A549 (cell line): ENCODE results near the gene JUP. TPM values are rescaled to one million over a fixed set of nuclear protein-coding genes. Genes with fewer than 3 reads are reported as not detected.

ENCODE experiments used
- ATAC-seq, 2 experiments: fragments of 200-7000 bp in 1 of 2; fragments of >200 bp in 1 of 2; cut with Nextera tagmentation in 1 of 2; cut with Tn5 transposase in 1 of 2; 3 replicates each; pipeline versions ENCODE4 v1.8.0 to v1.9.1; 2018 to 2020; ENCODE audit warnings: mild to moderate bottlenecking in 1 of 2, moderate library complexity in 1 of 2
- CTCF ChIA-PET: fragments of 300-600 bp; sonication (Branson Sonifier 250); formaldehyde crosslinking; extraction: SDS; loops from one replicate; lab custom pipeline; 2021; ENCODE audit warnings: antibody characterized with exemption, inconsistent platforms; lab: Yijun Ruan, JAX
- POLR2A ChIA-PET: fragments of 350-600 bp; formaldehyde crosslinking; extraction: SDS; loops from one replicate; lab custom pipeline; 2021; ENCODE audit warnings: antibody characterized with exemption, inconsistent platforms; lab: Yijun Ruan, JAX
- DNase-seq, 2 experiments: peaks; one replicate each; pipeline versions ENCODE4 v3.0.0 to v3.0.0-alpha.2; 2011 to 2016; ENCODE audit warnings: low read depth in 1 of 2, low spot score in 1 of 2
- FAIRE-seq: peaks from 2 replicates; lab custom pipeline; 2011; peaks lifted over from hg19 to GRCh38; lab: Jason Lieb, UNC
- H3K27ac ChIP-seq, 2 experiments: fragments of >200 bp; sonication (Bioruptor Twin); formaldehyde crosslinking; 3 replicates each; pipeline ENCODE4 v1.5.1; 2016 to 2017
- H3K4me1 ChIP-seq: fragments of >200 bp; sonication (Bioruptor Twin); formaldehyde crosslinking; 3 replicates; pipeline ENCODE4 v1.6.1; 2016
- H3K4me2 ChIP-seq: fragments of >200 bp; sonication (Bioruptor Twin); formaldehyde crosslinking; 3 replicates; pipeline ENCODE4 v1.6.1; 2016
- H3K4me3 ChIP-seq: fragments of >200 bp; sonication (Bioruptor Twin); formaldehyde crosslinking; 3 replicates; pipeline ENCODE4 v1.5.1; 2016
- H3K9me3 ChIP-seq: fragments of >200 bp; sonication (Bioruptor Twin); formaldehyde crosslinking; 3 replicates; pipeline ENCODE4 v1.6.1; 2016
- CBX2 ChIP-seq: fragments of 200-600 bp; sonication (generic); IDR thresholded peaks from 2 replicates; pipeline ENCODE4 v1.6.1; 2016; ENCODE audit warnings: low read depth, mild to moderate bottlenecking, borderline replicate concordance
- CBX8 ChIP-seq: fragments of 200-600 bp; sonication (generic); IDR thresholded peaks from 2 replicates; pipeline ENCODE4 v1.6.1; 2016
- CEBPB ChIP-seq, 2 experiments: fragments of >200 bp in 1 of 2; sonication (Bioruptor Twin) in 1 of 2; formaldehyde crosslinking in 1 of 2; IDR thresholded peaks; 2 replicates each; pipeline ENCODE4 v1.6.1; 2012 to 2016
- CHD2 ChIP-seq: fragments of 150-350 bp; IDR thresholded peaks from 2 replicates; pipeline ENCODE4 v1.6.1; 2014; ENCODE audit warnings: low read length; ENCODE audit not compliant: partially characterized antibody
- EHF ChIP-seq: fragments of 250-450 bp; sonication (Bioruptor Pico); IDR thresholded peaks from 2 replicates; pipeline ENCODE4 v1.5.0; 2020; ENCODE audit warnings: mild to moderate bottlenecking
- EHMT2 ChIP-seq: fragments of 200-600 bp; sonication (generic); IDR thresholded peaks from 2 replicates; pipeline ENCODE4 v1.6.1; 2016; ENCODE audit warnings: antibody characterized with exemption, low read depth, mild to moderate bottlenecking, moderate library complexity
- FOSL2 ChIP-seq, 2 experiments: fragments of 450-650 bp in 1 of 2; fragments of >200 bp in 1 of 2; sonication (Bioruptor Twin) in 1 of 2; formaldehyde crosslinking; IDR thresholded peaks; 2 replicates each; pipeline versions ENCODE4 v1.5.0 to v1.6.1; 2016 to 2020; ENCODE audit warnings: mild to moderate bottlenecking in 1 of 2, moderate library complexity in 1 of 2
- FOXS1 ChIP-seq: fragments of 250-450 bp; sonication (Bioruptor Pico); IDR thresholded peaks from 2 replicates; pipeline ENCODE4 v1.5.0; 2020; ENCODE audit warnings: mild to moderate bottlenecking, moderate library complexity
- HEYL ChIP-seq: fragments of 250-450 bp; sonication (Bioruptor Pico); IDR thresholded peaks from 2 replicates; pipeline ENCODE4 v1.8.0; 2021; ENCODE audit warnings: mild to moderate bottlenecking, moderate library complexity
- HOXA7 ChIP-seq: fragments of 250-450 bp; sonication (Bioruptor Pico); IDR thresholded peaks from 2 replicates; pipeline ENCODE4 v1.5.0; 2020; ENCODE audit warnings: mild to moderate bottlenecking, moderate library complexity
- JUN ChIP-seq, 2 experiments: fragments of >200 bp; sonication (Bioruptor Twin); formaldehyde crosslinking; IDR thresholded peaks; 2 replicates in 1 of 2; 3 replicates in 1 of 2; pipeline ENCODE4 v1.6.1; 2016 to 2017
- JUNB ChIP-seq: fragments of >200 bp; sonication (Bioruptor Twin); formaldehyde crosslinking; IDR thresholded peaks from 2 replicates; pipeline ENCODE4 v1.6.1; 2016
- KDM5A ChIP-seq: fragments of 200-600 bp; sonication (generic); IDR thresholded peaks from 2 replicates; pipeline ENCODE4 v1.6.1; 2016; ENCODE audit warnings: antibody characterized with exemption, mild to moderate bottlenecking
- MAFK ChIP-seq: fragments of 450-650 bp; IDR thresholded peaks from 2 replicates; pipeline ENCODE4 v1.6.1; 2014; ENCODE audit not compliant: partially characterized antibody
- MAZ ChIP-seq: fragments of 150-350 bp; IDR thresholded peaks from 2 replicates; pipeline ENCODE4 v1.6.1; 2014; ENCODE audit warnings: antibody characterized with exemption, low read depth, low read length, borderline replicate concordance
- MYC ChIP-seq: IDR thresholded peaks from 2 replicates; pipeline ENCODE4 v1.6.1; 2012; ENCODE audit warnings: mild to moderate bottlenecking, inconsistent platforms, low read length, improper control_type of control experiment, borderline replicate concordance
- POLR2AphosphoS2 ChIP-seq: conservative IDR thresholded peaks from 2 replicates; pipeline ENCODE4 v1.6.1; 2012; ENCODE audit warnings: low read length, improper control_type of control experiment, inconsistent platforms
- RFX5 ChIP-seq: fragments of 450-650 bp; IDR thresholded peaks from 2 replicates; pipeline ENCODE4 v1.7.1; 2014; ENCODE audit warnings: antibody characterized with exemption, mild to moderate bottlenecking, moderate library complexity
- SMC3 ChIP-seq: fragments of >200 bp; sonication (Bioruptor Twin); formaldehyde crosslinking; IDR thresholded peaks from 3 replicates; pipeline ENCODE4 v1.6.1; 2018; ENCODE audit warnings: inconsistent platforms
- TFCP2L1 ChIP-seq: fragments of 250-450 bp; sonication (Bioruptor Pico); IDR thresholded peaks from 2 replicates; pipeline ENCODE4 v1.5.0; 2021; ENCODE audit warnings: mild to moderate bottlenecking
- ZFP36 ChIP-seq: fragments of 450-650 bp; IDR thresholded peaks from 2 replicates; pipeline ENCODE4 v1.6.1; 2014; ENCODE audit warnings: borderline replicate concordance; ENCODE audit not compliant: partially characterized antibody
- ZNF302 ChIP-seq: fragments of 250-450 bp; sonication (Bioruptor Pico); IDR thresholded peaks from 2 replicates; pipeline ENCODE4 v1.9.0; 2021; ENCODE audit warnings: inconsistent platforms, mild to moderate bottlenecking, moderate library complexity
- ZSCAN20 ChIP-seq: fragments of 250-450 bp; sonication (Bioruptor Pico); IDR thresholded peaks from 2 replicates; pipeline ENCODE4 v1.8.0; 2022; ENCODE audit warnings: mild to moderate bottlenecking, moderate library complexity
- WGBS: methylation state at CpG from one replicate; pipeline ENCODE4 v1.1.6; 2017; ENCODE audit errors: missing lambda C conversion rate; 5-methylcytosine and 5-hydroxymethylcytosine counted together
- polyA plus RNA-seq, 4 experiments: library from polyadenylated mRNA; depleted of rRNA in 3 of 4; stranded (reverse); fragments of >200 nt; fragmentation: RNase III in 1 of 4; extraction: RNeasy Plus Mini Kit Qiagen cat#74134 plus additional on column Dnase treatment in 1 of 4; gene quantifications; 2 replicates in 3 of 4; 3 replicates in 1 of 4; pipeline ENCODE4 v1.2.3, GENCODE V29; 2011 to 2017
- TF ChIP-seq, protein P1 (sequence below): fragments of 250-450 bp; sonication (Bioruptor Pico); IDR thresholded peaks from 2 replicates; pipeline ENCODE4 v1.5.0; 2020; ENCODE audit warnings: low read depth, mild to moderate bottlenecking, moderate library complexity
- TF ChIP-seq, protein P2 (sequence below): IDR thresholded peaks from 2 replicates; pipeline ENCODE4 v1.6.1; 2012
- TF ChIP-seq, protein P3 (sequence below): fragments of 250-450 bp; sonication (Bioruptor Pico); IDR thresholded peaks from 2 replicates; pipeline ENCODE4 v1.5.0; 2021; ENCODE audit warnings: mild to moderate bottlenecking, moderate library complexity, borderline replicate concordance
- TF ChIP-seq, protein P4 (sequence below): fragments of >200 bp; sonication (Bioruptor Twin); formaldehyde crosslinking; IDR thresholded peaks from 3 replicates; pipeline ENCODE4 v1.6.1; 2016
- TF ChIP-seq, protein P5 (sequence below): fragments of >200 bp; sonication (Bioruptor Twin); formaldehyde crosslinking; IDR thresholded peaks from 3 replicates; pipeline ENCODE4 v1.5.1; 2016
- TF ChIP-seq, protein P6 (sequence below): fragments of >200 bp; sonication (Bioruptor Twin); formaldehyde crosslinking; IDR thresholded peaks from 2 replicates; pipeline ENCODE4 v1.6.1; 2016

The JUP gene
- polyA plus RNA-seq, 2 of the 4 experiments (the other 2 are of a cell fraction) = 54.8 to 107 TPM

DNA sequence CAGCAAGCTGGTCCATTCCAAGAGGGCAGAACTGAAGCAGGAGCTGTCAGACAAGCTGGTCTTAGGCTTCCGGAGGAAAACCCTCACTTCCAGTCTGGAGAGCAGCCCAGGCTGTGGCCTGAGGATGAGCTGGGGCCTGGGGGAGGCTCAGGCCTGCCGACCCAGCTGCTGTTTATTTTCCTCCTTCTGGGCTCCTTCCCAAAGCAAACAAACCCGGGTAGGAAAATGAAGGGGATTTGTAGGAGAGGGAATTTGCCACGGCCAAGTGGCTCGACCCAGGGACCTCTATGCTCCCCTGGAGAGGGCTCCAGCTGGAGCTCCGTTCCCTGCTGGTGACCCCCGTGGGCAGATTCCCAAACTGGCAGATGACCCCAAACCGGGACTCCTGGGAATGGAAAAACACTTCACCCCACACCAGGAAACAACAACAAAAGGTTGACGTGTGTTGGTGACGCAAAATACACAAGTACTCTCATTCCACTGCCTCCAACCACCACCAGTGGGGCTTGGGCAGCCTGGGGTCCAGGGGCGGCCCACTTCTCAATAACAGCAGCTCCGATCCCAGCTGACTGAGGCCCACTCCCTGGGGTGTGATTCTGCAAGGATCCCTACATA is 8.8 kb downstream of the JUP start (continued):
- TF ChIP-seq, protein P1, sequence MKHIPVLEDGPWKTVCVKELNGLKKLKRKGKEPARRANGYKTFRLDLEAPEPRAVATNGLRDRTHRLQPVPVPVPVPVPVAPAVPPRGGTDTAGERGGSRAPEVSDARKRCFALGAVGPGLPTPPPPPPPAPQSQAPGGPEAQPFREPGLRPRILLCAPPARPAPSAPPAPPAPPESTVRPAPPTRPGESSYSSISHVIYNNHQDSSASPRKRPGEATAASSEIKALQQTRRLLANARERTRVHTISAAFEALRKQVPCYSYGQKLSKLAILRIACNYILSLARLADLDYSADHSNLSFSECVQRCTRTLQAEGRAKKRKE (CRISPR knock-in tag) = peak; percentile 70; the same call in 1 of the 2 replicates
- TF ChIP-seq, protein P2, sequence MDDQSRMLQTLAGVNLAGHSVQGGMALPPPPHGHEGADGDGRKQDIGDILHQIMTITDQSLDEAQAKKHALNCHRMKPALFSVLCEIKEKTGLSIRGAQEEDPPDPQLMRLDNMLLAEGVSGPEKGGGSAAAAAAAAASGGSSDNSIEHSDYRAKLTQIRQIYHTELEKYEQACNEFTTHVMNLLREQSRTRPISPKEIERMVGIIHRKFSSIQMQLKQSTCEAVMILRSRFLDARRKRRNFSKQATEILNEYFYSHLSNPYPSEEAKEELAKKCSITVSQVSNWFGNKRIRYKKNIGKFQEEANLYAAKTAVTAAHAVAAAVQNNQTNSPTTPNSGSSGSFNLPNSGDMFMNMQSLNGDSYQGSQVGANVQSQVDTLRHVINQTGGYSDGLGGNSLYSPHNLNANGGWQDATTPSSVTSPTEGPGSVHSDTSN = peak; percentile 78; the same call in 1 of the 2 replicates
- TF ChIP-seq FOSL2 (IDR thresholded peaks at IDR 0.05) = 0 out of 2 replicates have a peak, but pooled peaks have one; percentile 17
- TF ChIP-seq FOSL2 (CRISPR knock-in tag; IDR thresholded peaks at IDR 0.05) = peak; percentile 79
- peak; percentile 9 to 11; a peak in 1 of 4 replicates for TF ChIP-seq CEBPB (IDR thresholded peaks at IDR 0.05)
- TF ChIP-seq HEYL (CRISPR knock-in tag) = no peak
- peak; percentile 65 for TF ChIP-seq JUNB

DNA sequence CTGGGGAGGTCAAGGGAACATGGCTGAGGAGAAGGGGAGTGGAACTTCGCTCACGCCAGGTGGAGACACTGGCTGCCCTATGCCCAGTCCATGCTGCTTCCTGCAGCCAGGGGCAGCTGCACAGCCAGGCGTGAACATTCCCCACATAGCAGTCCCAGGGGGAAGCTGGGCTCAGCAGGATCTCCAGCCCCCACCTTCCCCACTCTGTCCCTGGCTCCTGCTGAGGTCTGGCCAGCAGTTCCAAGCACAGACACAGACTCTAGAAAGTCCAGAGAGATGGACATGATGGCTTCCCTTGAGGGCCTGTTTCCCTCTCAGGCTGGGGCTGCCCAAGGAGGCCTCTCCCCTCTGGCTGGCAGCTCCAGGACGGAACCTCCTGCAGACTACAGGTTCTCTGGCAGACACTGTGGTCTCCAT is 9.3 kb downstream of the JUP start:
- ChIA-PET POLR2A (interaction anchor here (0.6 to 3.2 kb wide), 13 partner anchors 9 to 497 kb away, joined by 3 to 55 read pairs (median 4); partner anchors contain the start of genes ACLY, HAP1, JUP and P3H4), CTCF (interaction anchor here (0.8 to 96.0 kb wide), 5 partner anchors 11 to 118 kb away, joined by 3 to 3262 read pairs (median 5); partner anchors contain the start of genes FKBP10, GAST, HAP1 and JUP)
- WGBS = 8% methylated on average over 4 of the region's 4 CpGs
- no peak for FAIRE-seq
- DNase-seq = peak; percentile 77 to 87
- peaks cover 90% of the 10 kb centered on the region for H3K4me1 ChIP-seq
- H3K27ac ChIP-seq = peak overlapping the region; percentile 89 to 93
- no peaks in the 10 kb centered on the region for H3K9me3 ChIP-seq
- peak; percentile 58 to 70 for ATAC-seq
- peak overlapping the region; percentile 87 for H3K4me2 ChIP-seq
- H3K4me3 ChIP-seq = peak overlapping the region; percentile 8; the same call in 1 of the 3 replicates
- TF ChIP-seq ZNF302 (CRISPR knock-in tag) (no peak), ZSCAN20 (CRISPR knock-in tag) (no peak), SMC3 (peak; percentile 48; the same call in 2 of the 3 replicates), EHF (CRISPR knock-in tag) (peak; percentile 75; the same call in 1 of the 2 replicates), CEBPB (IDR thresholded peaks at IDR 0.05) (no peak), CBX2 (no peak), EHMT2 (no peak), POLR2AphosphoS2 (no peak), MAZ (no peak), HEYL (CRISPR knock-in tag) (no peak), TFCP2L1 (CRISPR knock-in tag) (0 out of 2 replicates have a peak, but pooled peaks have one; percentile 20), CBX8 (no peak), RFX5 (no peak), JUN (IDR thresholded peaks at IDR 0.05) (no peak), KDM5A (no peak), FOXS1 (no peak; the same call in 1 of the 2 replicates), MAFK (no peak), HOXA7 (CRISPR knock-in tag) (no peak), CHD2 (no peak), MYC (no peak), ZFP36 (no peak)
- TF ChIP-seq, protein P3, sequence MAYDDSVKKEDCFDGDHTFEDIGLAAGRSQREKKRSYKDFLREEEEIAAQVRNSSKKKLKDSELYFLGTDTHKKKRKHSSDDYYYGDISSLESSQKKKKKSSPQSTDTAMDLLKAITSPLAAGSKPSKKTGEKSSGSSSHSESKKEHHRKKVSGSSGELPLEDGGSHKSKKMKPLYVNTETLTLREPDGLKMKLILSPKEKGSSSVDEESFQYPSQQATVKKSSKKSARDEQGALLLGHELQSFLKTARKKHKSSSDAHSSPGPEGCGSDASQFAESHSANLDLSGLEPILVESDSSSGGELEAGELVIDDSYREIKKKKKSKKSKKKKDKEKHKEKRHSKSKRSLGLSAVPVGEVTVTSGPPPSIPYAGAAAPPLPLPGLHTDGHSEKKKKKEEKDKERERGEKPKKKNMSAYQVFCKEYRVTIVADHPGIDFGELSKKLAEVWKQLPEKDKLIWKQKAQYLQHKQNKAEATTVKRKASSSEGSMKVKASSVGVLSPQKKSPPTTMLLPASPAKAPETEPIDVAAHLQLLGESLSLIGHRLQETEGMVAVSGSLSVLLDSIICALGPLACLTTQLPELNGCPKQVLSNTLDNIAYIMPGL (CRISPR knock-in tag) = no peak
- TF ChIP-seq, protein P4, sequence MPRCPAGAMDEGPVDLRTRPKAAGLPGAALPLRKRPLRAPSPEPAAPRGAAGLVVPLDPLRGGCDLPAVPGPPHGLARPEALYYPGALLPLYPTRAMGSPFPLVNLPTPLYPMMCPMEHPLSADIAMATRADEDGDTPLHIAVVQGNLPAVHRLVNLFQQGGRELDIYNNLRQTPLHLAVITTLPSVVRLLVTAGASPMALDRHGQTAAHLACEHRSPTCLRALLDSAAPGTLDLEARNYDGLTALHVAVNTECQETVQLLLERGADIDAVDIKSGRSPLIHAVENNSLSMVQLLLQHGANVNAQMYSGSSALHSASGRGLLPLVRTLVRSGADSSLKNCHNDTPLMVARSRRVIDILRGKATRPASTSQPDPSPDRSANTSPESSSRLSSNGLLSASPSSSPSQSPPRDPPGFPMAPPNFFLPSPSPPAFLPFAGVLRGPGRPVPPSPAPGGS = no peak
- TF ChIP-seq, protein P5, sequence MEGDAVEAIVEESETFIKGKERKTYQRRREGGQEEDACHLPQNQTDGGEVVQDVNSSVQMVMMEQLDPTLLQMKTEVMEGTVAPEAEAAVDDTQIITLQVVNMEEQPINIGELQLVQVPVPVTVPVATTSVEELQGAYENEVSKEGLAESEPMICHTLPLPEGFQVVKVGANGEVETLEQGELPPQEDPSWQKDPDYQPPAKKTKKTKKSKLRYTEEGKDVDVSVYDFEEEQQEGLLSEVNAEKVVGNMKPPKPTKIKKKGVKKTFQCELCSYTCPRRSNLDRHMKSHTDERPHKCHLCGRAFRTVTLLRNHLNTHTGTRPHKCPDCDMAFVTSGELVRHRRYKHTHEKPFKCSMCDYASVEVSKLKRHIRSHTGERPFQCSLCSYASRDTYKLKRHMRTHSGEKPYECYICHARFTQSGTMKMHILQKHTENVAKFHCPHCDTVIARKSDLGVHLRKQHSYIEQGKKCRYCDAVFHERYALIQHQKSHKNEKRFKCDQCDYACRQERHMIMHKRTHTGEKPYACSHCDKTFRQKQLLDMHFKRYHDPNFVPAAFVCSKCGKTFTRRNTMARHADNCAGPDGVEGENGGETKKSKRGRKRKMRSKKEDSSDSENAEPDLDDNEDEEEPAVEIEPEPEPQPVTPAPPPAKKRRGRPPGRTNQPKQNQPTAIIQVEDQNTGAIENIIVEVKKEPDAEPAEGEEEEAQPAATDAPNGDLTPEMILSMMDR = peak; percentile 28; the same call in 2 of the 3 replicates
- TF ChIP-seq, protein P2 = no peak
- TF ChIP-seq, protein P6, sequence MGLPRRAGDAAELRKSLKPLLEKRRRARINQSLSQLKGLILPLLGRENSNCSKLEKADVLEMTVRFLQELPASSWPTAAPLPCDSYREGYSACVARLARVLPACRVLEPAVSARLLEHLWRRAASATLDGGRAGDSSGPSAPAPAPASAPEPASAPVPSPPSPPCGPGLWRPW = no peak
